Mucosa of rectum (tissue), 2 donors: Measurements from ENCODE around the gene FOXA2.

ENCODE experiments used
- H3K27ac ChIP-seq, 2 donors: one replicate each; pipeline ENCODE4 v1.7.0; 2013; ENCODE audit warnings: inconsistent platforms in 2 of 2, low read depth in 2 of 2, low read length in 2 of 2
- H3K27me3 ChIP-seq, 2 donors: one replicate each; pipeline ENCODE4 v1.7.0; 2013; ENCODE audit warnings: low read length in 2 of 2; ENCODE audit not compliant: control insufficient read depth in 2 of 2, insufficient read depth in 2 of 2
- H3K36me3 ChIP-seq, 2 donors: one replicate each; pipeline ENCODE4 v1.7.0; 2013; ENCODE audit warnings: low read length in 2 of 2; ENCODE audit not compliant: control insufficient read depth in 2 of 2, insufficient read depth in 2 of 2
- H3K4me1 ChIP-seq, 2 donors: one replicate each; pipeline ENCODE4 v1.7.0; 2013; ENCODE audit warnings: low read length in 2 of 2, mild to moderate bottlenecking in 1 of 2; ENCODE audit not compliant: control insufficient read depth in 2 of 2, insufficient read depth in 2 of 2
- H3K4me3 ChIP-seq, 2 donors: one replicate each; pipeline ENCODE4 v1.7.0; 2013; ENCODE audit warnings: low read length in 2 of 2
- H3K9ac ChIP-seq, 2 donors: one replicate each; pipeline ENCODE4 v1.7.0; 2013; ENCODE audit warnings: low read length in 2 of 2, low read depth in 1 of 2, mild to moderate bottlenecking in 1 of 2
- H3K9me3 ChIP-seq, 2 donors: one replicate each; pipeline ENCODE4 v1.7.0; 2013; ENCODE audit warnings: low read length in 2 of 2; ENCODE audit not compliant: control insufficient read depth in 2 of 2
- donor health status: healthy.
- donor health status: Normal muscosa, but diverticular disease.

FOXA2 gene

GRCh38 chr20:22584522-22584921 is at the start of gene FOXA2:
Gene FOXA2 (minus strand): TSS chr20:22584572. CDS start chr20:22584278, 294 bp downstream.
- Histone ChIP-seq H3K27me3 (peaks cover 5 to 7% of the 10 kb centered on the region in 2 donors), H3K36me3 (no peaks in the 10 kb centered on the region), H3K27ac (peak within 1 kb of the TSS; percentile 87 to 96), H3K9ac (peak within 1 kb of the TSS; percentile 74 to 96), H3K4me3 (peak within 1 kb of the TSS; percentile 76 to 88), H3K4me1 (peaks cover 13 to 26% of the 10 kb centered on the region in 2 donors), H3K9me3 (no peaks in the 10 kb centered on the region)

GRCh38 chr20:22630701-22631100 is 46.3 kb upstream of the FOXA2 start:
- H3K27me3 ChIP-seq: peaks cover 0 to 5% of the 10 kb centered on the region in 2 donors
- no peak overlapping the region for H3K27ac ChIP-seq
- H3K4me3 ChIP-seq: no peak overlapping the region
- no peak overlapping the region for H3K9ac ChIP-seq
- no peaks in the 10 kb centered on the region for H3K4me1 ChIP-seq
- no peaks in the 10 kb centered on the region for H3K36me3 ChIP-seq
- no peaks in the 10 kb centered on the region for H3K9me3 ChIP-seq

GRCh38 chr20:22629927-22630326 is 45.6 kb upstream of the FOXA2 start:
- no peak overlapping the region for H3K4me3 ChIP-seq
- H3K4me1 ChIP-seq: no peaks in the 10 kb centered on the region
- H3K27me3 ChIP-seq: peaks cover 0 to 5% of the 10 kb centered on the region in 2 donors
- H3K9me3 ChIP-seq: no peaks in the 10 kb centered on the region
- no peak overlapping the region for H3K9ac ChIP-seq
- no peak overlapping the region for H3K27ac ChIP-seq
- no peaks in the 10 kb centered on the region for H3K36me3 ChIP-seq

GRCh38 chr20:22629447-22629846 is 45.1 kb upstream of the FOXA2 start:
- Histone ChIP-seq H3K27ac (no peak overlapping the region), H3K4me1 (no peaks in the 10 kb centered on the region), H3K27me3 (peaks cover 0 to 5% of the 10 kb centered on the region in 2 donors), H3K9ac (no peak overlapping the region), H3K36me3 (no peaks in the 10 kb centered on the region), H3K4me3 (no peak overlapping the region), H3K9me3 (no peaks in the 10 kb centered on the region)

- H3K27ac ChIP-seq: no peak overlapping the region
- no peaks in the 10 kb centered on the region for H3K27me3 ChIP-seq
- H3K36me3 ChIP-seq: no peaks in the 10 kb centered on the region
- no peak overlapping the region for H3K4me3 ChIP-seq
- no peak overlapping the region for H3K9ac ChIP-seq
- no peaks in the 10 kb centered on the region for H3K4me1 ChIP-seq
- no peaks in the 10 kb centered on the region for H3K9me3 ChIP-seq
These were observed 42.1 kb upstream of the FOXA2 start for GRCh38 chr20:22626496-22626895.

GRCh38 chr20:22623211-22623610 is 38.8 kb upstream of the FOXA2 start:
- no peak overlapping the region for H3K9ac ChIP-seq
- no peaks in the 10 kb centered on the region for H3K4me1 ChIP-seq
- no peak overlapping the region for H3K4me3 ChIP-seq
- no peak overlapping the region for H3K27ac ChIP-seq
- peaks cover 0 to under 1% of the 10 kb centered on the region in 2 donors for H3K27me3 ChIP-seq
- H3K9me3 ChIP-seq: no peaks in the 10 kb centered on the region
- H3K36me3 ChIP-seq: no peaks in the 10 kb centered on the region

- Histone ChIP-seq H3K27ac (no peak overlapping the region), H3K9me3 (no peaks in the 10 kb centered on the region), H3K9ac (no peak overlapping the region), H3K4me1 (no peaks in the 10 kb centered on the region), H3K27me3 (peaks cover 0 to 3% of the 10 kb centered on the region in 2 donors), H3K4me3 (no peak overlapping the region), H3K36me3 (no peaks in the 10 kb centered on the region)
These were observed 36.0 kb upstream of the FOXA2 start for GRCh38 chr20:22620342-22620741.

- H3K27ac ChIP-seq: no peak overlapping the region
- no peak overlapping the region for H3K4me3 ChIP-seq
- no peaks in the 10 kb centered on the region for H3K9me3 ChIP-seq
- no peaks in the 10 kb centered on the region for H3K36me3 ChIP-seq
- peaks cover under 1 to 3% of the 10 kb centered on the region in 2 donors for H3K27me3 ChIP-seq
- no peak overlapping the region for H3K9ac ChIP-seq
- H3K4me1 ChIP-seq: no peaks in the 10 kb centered on the region
These were observed 35.4 kb upstream of the FOXA2 start for GRCh38 chr20:22619806-22620205.

- Histone ChIP-seq H3K9ac (no peak overlapping the region), H3K36me3 (no peaks in the 10 kb centered on the region), H3K9me3 (no peaks in the 10 kb centered on the region), H3K4me1 (no peaks in the 10 kb centered on the region), H3K4me3 (no peak overlapping the region), H3K27me3 (peaks cover 3 to 4% of the 10 kb centered on the region in 2 donors), H3K27ac (no peak overlapping the region)
These were observed 34.9 kb upstream of the FOXA2 start for GRCh38 chr20:22619272-22619671.

GRCh38 chr20:22617160-22617559 is 32.8 kb upstream of the FOXA2 start:
- H3K4me3 ChIP-seq: no peak overlapping the region
- H3K36me3 ChIP-seq: no peaks in the 10 kb centered on the region
- H3K27me3 ChIP-seq: peaks cover 3 to 4% of the 10 kb centered on the region in 2 donors
- no peak overlapping the region for H3K27ac ChIP-seq
- no peak overlapping the region for H3K9ac ChIP-seq
- H3K4me1 ChIP-seq: no peaks in the 10 kb centered on the region
- H3K9me3 ChIP-seq: no peaks in the 10 kb centered on the region

- Histone ChIP-seq H3K27me3 (peaks cover 3 to 4% of the 10 kb centered on the region in 2 donors), H3K9ac (no peak overlapping the region), H3K4me3 (no peak overlapping the region), H3K4me1 (no peaks in the 10 kb centered on the region), H3K9me3 (no peaks in the 10 kb centered on the region), H3K36me3 (no peaks in the 10 kb centered on the region), H3K27ac (no peak overlapping the region)
These were observed 32.2 kb upstream of the FOXA2 start for GRCh38 chr20:22616551-22616950.
